Non-pigmented ciliary epithelial cell (primary cell): Measurements from ENCODE around the gene NAV3.
A peak's percentile ranks its signal among the peaks of the same experiment; 100 is the strongest.

Experiments used
- DNase-seq: peaks from one replicate; pipeline ENCODE4 v3.0.0-alpha.2; 2010; ENCODE audit warnings: low read depth

Gene NAV3

DNA sequence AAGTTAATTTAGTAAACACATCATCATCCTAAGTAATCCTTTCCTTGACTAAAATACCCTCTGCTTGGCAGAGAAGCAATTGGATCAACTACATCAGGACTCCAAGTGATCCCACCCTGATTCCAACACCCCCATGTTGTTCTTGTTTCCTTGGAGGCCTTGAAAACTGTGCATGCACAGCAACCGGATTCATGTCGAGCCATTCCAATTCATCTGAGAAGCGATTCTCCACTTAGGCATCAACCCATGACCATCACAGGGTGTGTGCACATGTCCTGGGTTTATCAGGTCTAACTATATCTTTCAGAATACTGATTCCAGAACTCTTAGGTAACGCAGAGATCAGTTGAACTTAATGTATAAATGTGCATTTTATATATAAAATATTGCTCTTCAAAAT lies 163.0 kb downstream of the NAV3 start:
- DNase-seq: no peak

DNA sequence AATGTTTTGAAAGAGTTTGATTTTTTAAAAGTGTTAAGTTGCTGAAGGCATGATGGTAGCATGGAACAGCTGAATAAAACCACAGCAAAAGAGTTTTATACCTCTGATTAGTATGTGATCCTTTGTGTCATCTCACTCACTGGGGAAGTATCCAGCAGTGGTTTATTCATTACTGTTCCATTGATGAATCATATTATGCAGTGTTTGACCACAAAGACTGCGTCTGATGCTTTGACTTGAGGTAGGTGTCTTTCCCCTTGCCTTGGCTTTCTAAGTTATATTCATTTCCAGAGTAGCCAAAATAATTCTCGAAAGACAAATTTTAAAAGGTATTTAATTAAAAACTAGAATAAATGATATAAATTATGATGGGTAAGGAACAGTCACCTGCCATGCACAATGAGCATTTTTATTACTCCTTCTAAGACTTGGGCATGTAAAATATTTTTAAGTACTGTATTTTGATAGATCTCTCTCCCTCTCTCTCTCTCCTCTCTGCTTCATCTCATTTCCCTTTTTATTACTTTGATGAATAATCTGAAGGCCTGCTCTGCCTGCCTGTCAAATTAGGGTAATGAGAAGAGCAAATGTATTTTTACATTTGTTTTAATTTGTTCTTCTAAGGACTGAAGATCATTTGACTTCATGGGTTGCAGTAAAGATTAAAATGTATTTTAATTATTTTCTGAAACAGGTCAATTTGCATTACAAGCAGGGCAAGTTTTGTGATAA lies 164.9 kb downstream of the NAV3 start:
- DNase-seq: peak; percentile 67

DNA sequence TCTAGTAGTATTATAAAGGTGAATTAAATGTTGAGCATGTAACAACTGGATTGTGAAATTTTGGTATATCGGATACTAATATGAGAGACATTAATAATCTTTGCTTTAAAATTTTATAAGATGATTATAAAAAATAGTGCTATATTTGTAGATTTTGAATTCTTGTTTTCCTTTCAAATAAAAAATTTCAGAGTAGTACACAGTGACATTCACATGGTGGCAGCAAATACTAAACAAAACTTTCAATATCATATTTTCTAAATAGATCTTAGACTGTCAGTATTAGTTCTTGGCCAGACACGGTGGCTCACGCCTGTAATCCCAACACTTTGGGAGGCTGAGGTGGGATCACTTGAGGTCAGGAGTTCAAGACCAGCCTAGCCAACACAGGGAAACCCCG lies 166.0 kb downstream of the NAV3 start:
- no peak for DNase-seq

DNA sequence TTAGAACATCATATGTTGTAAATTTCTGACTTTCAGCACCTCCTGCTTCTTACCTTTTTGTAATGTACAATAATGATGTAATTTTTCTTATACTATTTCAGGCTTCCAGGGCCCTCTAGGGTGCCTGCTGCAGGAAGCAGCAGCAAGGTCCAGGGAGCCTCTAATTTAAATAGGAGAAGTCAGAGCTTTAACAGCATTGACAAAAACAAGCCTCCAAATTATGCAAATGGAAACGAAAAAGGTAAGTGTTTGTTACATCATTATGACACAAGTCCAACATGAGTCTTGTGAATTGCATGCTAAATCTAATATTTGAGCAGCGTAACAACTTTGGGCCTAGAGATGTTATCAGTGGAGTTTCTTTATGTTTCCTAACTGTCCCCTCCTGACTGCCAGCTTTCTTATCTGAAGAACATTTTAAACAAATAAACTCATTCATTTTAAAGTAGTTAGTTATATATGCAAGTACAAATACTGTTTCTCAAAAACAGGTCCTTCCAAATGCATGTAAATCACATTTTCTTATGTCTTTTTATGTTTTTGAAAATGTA lies 167.6 kb downstream of the NAV3 start:
- DNase-seq: no peak

DNA sequence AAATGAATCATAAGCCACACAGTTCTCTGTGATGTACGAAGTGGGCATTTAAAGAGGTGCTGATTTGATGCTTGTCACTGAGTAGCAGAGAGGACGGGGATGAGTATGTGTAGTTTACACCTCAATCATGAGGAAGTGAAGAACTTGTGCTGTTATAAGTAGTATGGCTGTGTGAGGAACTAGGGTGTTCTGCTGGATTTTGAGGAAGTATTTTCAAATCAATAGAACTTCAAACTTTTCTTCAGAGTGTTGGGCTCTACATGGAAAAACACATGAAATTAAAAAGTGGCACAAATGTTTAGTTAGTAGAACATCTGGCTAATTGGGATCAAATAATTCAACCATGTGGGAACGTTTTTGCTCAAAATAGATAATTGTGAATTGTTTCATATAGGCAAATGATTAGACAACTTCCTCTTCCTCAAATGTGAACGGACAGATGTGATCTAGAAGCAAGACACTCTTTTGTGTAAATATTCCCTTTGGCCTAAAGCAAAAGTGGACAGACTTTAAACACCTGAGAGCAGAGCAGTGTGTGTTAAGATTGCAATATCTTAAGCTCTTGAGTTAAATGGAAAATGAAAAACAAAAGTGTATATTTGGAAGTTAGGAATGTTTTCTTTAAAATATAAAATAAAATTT lies 168.5 kb downstream of the NAV3 start:
- DNase-seq: no peak

DNA sequence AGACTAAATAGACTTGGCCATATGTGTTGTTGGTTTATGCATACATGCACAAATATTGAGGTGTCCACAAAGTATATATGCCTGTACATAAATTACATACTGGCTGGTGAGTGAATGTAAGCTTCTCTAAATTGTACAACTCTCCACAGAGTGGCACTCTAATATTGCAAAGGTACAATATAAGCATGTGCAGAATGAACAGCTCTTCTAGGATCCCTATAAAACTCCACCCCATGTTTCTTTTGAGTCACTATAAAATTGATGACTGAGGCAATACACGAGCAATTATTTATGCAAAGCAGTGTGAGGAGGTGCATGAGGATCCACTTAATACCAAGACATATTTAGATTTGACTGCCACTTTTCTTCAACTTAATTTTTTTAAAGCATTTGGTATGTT lies 172.2 kb downstream of the NAV3 start:
- no peak for DNase-seq

DNA sequence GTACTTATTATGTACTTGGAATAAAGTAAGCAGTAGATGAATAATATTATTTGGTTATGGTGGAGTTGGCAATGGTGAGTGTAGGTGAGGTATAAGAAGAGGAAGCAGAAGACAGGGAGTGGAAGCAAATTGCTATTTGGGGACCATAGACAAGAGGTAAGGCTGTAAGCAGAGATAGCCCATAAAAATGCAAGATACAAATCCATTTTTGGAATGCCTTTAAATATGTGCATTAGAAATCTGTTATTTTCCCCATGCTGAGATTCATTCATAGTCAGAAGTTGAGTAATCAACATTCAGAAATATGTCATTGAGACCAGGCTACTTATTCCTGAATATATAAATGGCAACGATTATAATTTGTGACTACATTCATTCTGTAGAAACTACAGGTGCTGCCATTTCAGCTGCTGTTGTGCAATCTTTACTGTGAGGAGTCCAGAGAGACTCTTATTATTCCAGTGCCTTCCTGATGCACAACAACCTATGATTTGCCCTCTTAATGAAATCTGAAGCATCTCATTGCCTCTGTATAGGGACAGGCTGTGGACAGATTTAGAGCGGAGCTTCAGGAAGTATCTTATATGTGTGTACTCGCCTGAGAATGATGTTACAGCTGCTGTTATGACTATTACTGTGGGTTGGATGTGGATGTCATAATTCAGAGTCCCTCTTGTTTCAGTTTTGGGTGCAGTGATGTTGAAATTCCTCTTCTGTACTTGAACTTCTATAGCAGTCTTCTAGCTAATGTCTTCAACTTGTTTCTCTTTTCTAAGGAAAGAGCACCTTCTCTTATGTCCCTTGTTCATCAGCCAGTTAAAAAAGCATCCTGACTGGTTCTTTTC lies 173.8 kb downstream of the NAV3 start:
- no peak for DNase-seq

DNA sequence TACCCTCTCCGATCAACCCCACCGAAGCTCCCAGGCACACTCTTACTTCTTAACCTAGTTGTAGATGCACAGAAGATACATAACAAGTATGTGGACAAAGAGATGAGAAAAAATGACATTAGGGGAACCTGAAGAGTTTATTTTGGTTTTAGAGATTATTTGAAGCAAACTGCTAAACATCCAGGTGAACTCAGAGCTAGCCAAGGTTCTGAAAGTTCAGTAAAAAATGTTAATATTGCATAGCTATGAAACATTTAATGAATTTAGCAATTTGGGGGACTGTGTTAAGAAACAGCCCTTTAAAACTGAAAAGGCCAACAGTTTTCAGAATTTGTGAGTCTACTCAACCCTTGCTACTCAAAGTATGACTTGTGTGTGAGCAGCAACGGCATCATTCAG lies 174.4 kb downstream of the NAV3 start:
- DNase-seq: no peak

DNA sequence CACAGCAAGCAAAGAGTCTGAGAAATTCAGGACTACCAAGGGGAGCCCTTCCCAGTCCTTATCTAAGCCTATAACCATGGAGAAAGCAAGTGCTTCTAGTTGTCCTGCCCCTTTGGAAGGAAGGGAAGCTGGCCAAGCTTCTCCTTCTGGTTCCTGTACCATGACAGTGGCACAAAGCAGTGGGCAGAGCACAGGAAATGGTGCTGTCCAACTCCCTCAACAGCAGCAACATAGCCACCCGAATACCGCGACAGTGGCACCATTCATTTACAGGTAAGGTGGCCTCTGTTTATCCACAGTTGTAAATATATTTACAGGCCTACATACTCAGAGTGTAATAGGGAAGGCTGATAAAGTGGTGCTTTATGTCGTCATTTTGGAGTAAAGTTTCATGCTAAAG lies 176.5 kb downstream of the NAV3 start:
- DNase-seq: no peak

DNA sequence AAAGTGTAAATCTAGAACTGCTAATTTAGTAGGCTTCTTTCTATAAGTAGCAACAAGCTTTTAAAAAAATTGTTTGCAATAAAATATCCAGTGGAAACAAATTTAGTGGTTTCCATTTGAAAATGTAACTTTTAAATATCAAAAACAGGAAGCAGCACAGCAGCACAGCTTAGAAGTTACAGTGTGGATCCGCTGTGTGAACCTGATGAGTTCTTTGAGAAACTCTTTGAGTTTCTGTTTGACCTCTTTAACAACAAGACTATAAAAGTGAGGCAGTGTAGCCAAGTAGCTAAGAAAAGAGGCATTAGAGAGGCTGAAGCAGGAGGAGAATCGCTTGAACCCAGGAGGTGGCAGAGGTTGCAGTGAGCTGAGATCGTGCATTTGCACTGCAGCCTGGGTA lies 178.3 kb downstream of the NAV3 start:
- no peak for DNase-seq

DNA sequence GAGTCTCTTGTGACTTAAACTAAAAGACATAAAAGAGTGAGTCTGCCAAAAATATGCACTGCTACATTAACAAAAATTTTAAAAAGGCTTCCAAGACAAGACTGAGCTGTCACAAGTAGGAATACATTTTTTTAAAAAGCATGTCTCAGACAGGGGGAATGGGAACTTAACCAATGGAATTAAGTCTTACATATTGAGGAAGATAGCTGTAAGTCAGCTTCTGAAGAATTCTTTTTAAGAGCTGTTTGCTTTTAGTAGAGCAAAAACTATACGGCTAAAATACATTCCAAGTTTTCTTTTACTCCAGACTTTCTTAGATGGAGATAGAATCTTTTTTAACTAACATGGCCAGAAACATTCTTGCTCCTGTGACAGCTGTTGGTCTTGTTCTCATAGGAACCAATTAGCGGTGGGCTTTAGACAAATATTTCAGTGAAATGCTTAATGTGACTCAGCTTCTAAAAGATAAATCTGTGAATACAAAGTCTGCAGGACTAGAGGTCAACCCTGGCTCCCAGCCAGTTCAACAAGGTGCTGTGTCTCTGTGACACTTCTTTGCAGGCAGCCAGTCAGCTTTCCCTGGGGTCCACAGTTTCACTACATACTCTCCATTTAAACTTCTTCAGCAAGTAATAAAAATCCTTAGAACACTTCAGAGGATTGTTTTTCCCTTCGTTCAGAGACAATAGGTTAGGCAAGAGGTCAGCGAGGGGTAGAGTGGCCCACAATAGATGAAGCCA lies 187.6 kb downstream of the NAV3 start:
- peak; percentile 23 for DNase-seq

DNA sequence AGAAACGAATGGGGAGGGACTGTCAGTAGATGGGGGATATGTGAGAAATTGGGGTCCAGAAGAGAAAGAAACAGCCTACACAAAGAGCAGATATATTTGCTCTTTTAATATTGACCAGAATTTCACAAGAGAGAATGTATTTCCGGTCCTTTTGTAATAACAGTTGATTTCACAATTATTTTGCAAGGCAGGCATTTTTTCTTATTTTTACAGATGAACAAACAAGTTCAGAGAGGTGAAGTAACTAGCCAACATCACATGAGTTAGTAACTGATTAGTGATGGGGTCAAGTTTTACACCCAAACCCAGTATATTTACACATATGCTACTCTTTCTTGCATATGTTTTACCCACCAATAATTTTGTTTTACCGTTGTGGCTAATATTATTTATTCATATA lies 188.2 kb downstream of the NAV3 start:
- no peak for DNase-seq

DNA sequence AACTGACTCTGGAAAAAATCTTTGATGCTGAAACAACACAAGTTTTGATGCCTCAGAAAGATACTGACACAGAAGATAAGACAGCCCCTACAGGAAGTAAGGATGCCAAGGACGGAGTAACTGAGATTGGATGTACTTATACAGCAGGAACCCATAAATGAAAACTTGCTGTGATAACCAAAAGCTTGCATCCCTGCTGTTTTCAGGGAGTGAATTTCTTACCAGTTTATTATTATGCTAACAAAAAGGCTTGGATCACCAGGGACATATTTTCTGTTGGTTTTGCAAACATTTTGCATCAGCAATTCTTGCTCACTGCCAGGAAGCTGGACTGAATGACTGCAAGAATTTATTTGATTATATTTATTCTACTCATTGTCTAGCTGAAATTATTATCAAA lies 197.7 kb downstream of the NAV3 start:
- DNase-seq: no peak

DNA sequence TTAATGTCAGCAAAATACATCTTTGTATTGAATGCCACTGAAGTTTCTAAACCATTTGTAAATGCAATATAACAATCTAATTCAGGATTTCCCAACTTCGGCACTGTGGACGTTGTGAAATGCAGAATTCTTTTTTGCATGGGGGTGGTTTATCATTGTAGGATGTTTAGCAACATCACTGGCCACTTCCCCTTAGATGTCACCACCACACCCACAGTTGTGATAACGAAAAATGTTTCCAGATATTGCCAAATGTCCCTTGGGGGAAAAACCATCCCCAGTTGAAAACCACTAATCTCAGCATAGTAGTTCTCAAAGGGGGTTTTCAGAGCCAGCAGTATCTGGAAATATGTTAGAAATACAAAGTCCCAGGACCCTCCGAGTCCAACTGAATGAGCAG lies 203.3 kb downstream of the NAV3 start:
- no peak for DNase-seq

DNA sequence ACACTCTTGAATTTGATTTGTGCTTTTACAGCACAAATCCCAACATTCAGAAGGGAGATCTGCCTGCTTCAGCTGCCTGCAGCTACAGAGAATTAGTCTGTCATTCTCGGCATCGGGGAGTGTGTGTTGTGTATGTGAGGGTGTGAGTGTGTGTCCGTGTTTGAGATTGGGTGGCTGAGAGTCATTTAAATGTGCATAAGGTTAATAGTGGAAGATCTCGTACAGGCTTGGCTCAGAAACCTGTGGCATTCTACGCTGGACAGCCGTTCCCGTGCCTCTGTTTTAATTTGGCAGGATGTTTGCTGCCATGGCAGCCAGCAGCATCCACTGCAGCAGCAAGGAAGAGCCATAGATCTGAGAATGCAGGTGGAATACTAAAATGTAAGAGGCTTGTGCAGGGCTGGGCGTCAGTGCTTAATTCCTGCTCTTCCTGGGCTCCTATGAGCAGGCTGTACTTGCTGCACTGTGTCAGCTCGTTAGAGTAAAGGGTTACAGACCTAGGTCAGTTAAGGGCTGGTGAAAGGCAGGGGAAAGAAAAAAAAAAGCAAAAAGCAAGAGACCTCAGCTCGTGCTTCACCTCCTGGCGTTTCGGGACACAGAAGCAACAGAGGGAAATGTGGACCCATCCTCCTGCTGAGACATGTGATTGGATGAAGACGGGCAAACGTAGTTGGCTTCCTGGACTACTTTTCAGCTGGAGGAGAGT lies 205.4 kb downstream of the NAV3 start:
- no peak for DNase-seq

DNA sequence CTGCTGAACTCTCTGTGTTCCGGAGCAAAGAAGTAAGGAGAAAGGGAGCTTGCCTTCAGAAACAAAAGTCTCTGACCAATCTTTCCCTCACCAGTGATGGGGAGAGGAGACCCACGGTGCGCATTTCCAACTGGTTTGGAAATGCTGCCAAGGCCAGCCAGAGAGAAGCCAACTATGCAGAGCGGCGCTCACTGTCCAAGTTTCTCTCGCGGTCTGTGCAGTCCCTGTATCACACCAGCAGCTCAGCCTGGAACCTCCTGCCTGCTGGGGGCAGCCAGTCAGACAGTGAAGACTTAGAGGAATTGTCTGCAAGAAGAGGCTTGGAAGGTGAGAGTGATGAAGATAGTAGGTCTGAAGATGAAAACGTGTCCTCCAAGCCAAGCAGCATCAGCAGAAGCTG lies 206.2 kb downstream of the NAV3 start:
- no peak for DNase-seq

DNA sequence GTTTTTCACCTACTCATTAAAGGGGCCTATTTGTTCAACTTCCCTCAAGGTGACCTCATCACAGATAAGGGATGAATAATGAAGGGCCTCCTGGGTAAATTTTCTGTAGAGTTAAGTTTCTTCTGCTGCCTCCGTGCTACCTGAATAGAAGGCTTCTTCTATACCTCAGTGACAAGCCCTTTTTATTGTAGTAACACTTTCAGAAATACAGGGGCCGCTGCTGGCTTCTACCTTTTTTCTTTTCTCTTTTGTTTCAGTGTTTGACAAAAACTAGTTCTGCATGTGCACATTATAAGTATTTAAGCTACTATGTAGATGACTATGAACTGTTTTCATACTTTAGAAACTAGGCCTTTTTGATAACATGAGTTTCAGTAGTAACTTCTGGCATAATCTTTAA lies 207.0 kb downstream of the NAV3 start:
- DNase-seq: no peak

DNA sequence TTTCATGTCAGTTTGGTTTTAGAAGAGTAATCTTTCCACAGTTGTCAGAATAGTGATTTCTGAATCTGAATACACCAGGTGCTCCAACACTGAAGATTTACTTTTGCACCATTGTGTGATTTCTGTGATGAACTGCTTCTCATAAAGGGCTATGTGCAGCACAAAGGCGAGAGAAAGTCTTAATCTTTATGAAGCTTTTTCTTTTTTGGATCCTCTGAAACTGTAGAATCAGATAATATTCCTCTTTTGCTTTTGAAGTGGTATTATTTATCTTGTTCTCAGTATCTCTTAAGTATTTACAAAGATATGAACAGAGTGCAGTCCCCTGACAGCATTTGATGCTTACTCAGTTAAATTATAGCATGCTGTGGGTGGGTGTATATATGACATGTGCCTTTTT lies 207.8 kb downstream of the NAV3 start:
- no peak for DNase-seq

DNA sequence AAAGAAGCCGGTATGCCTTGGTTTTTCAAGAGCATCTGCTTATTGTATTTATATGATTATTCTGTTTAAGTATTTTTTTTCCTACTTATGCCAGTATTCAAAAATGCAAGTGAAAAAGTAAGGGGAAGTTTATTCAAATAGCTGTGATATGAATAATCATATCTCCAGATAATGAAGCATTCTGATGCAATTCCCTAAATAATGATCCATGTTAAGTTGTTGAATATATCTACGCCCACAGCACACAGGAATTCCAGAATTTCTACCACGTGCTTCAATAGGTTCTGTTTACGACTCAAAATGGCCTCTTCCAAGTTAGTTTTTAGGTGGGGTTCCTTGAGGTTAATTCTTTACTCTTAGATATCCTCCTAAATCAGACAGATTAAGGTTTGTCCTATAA lies 208.3 kb downstream of the NAV3 start:
- no peak for DNase-seq

DNA sequence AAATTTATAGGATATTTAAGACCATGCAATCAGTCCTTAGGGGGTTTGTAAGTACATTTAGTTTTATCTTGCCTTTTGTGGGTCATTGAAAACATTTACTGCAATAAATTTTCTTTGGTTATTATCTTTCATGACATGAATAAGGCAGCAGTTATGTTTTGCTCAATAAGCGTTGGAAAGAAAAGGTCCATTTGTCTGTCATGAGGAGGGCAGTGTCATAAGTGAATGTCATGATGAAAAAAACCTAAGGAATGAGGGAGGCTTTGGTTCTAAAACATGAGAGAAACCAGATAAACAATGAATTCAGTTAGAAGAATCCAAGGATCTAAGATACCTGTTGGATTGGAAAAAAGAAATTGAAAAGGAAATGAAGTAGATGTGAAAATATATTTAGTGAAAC lies 209.4 kb downstream of the NAV3 start:
- no peak for DNase-seq

DNA sequence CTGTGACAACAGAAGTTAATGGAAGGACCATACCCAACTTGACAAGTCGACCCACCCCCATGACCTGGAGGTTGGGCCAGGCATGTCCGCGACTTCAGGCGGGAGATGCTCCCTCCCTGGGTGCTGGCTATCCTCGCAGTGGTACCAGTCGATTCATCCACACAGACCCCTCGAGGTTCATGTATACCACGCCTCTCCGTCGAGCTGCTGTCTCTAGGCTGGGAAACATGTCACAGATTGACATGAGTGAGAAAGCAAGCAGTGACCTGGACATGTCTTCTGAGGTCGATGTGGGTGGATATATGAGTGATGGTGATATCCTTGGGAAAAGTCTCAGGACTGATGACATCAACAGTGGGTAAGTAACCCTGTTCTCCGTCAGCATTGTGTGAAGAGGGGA lies 220.1 kb downstream of the NAV3 start:
- no peak for DNase-seq

DNA sequence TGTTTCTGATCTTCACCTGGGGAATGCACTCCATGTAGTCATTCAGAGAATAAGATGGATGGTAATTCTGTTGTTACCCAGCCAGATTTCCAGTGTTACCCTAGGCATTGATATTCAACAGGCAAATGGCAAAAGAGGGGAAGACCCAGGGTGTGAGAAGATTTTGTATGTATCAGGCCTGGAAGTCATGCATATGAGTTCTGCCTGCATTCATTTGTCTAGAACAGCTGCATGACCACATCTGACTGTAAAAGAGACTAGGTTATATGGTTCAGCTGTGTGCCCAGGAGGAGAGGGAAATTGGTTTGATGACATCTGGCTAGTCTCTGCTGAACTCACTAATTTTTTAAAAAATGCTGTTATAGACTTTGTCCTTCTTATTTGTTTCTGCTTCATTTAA lies 224.9 kb downstream of the NAV3 start:
- DNase-seq: no peak
